Fibroblast of villous mesenchyme (primary cell): ENCODE data around the gene NEK8. TPM values are rescaled to one million over a fixed set of nuclear protein-coding genes. Genes with fewer than 3 reads are reported as not detected.
A peak's percentile ranks its signal among the peaks of the same experiment; 100 is the strongest.

Experiments
- DNase-seq: peaks from one replicate; pipeline ENCODE4 v3.0.0-alpha.2; 2010; ENCODE audit warnings: low read depth
- H3K4me3 ChIP-seq: 2 replicates; pipeline ENCODE4 v1.5.1; 2011; ENCODE audit warnings: low read depth, mild to moderate bottlenecking, low read length
- CTCF ChIP-seq: IDR thresholded peaks from 2 replicates; pipeline ENCODE4 v1.5.1; 2012; ENCODE audit warnings: low read depth, mild to moderate bottlenecking, low read length; ENCODE audit not compliant: insufficient read depth
- total RNA-seq: library from RNA; depleted of rRNA; stranded (reverse); fragments of >200 nt; gene quantifications from 2 replicates; pipeline ENCODE4 v1.2.3, GENCODE V29; 2012

Gene NEK8
- total RNA-seq = 2.2 and 7.4 TPM in 2 replicates

- H3K4me3 ChIP-seq = peak within 1 kb of the TSS; percentile 95
- DNase-seq = peak; percentile 94
- no peak for TF ChIP-seq CTCF
Observed at GRCh38 chr17:28728364-28729200, at the start of gene NEK8. TSS of gene NEK8 (plus strand) at chr17:28728788. CDS start at chr17:28728814, 26 bp downstream.

DNA sequence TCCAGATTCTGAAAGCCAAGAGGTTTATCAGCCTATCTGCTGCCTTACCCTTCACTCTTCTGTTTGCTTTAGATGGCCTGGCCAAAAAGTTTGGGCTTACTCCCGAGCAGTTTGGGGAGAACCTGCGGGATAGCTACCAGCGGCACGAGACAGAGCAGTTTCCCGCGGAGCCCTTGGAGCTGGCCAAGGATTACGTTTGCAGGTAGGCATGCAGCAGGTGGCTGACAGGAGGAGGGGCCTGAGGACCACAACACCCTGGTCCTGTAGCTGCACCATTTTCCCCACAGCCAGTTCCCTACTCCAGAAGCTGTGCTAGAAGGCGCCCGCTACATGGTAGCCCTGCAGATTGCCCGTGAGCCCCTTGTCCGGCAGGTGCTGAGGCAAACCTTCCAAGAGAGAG is 45.9 kb upstream of the NEK8 start:
- no peak for TF ChIP-seq CTCF
- H3K4me3 ChIP-seq = no peak overlapping the region
- no peak for DNase-seq

DNA sequence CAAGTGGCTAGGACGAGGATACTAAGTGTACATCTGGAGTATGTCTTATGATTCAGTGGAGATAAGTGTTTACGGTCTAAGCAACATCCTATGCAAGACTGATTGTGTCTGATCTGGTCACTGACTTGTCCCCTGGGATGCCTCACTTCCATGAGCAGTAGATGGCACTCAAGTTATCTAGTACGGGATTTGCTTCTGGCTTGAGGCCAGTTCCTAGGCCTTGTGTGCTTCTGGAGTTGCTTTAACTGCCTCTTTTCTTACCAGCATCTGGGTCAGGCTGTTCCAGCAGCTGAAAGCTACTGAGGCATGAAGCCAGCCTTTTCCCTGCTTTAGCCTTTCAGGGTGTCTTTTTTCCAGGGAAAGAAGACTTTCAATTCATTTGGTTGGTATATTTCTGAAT is 43.6 kb upstream of the NEK8 start:
- TF ChIP-seq CTCF = no peak
- H3K4me3 ChIP-seq = no peak overlapping the region
- DNase-seq = peak; percentile 72

DNA sequence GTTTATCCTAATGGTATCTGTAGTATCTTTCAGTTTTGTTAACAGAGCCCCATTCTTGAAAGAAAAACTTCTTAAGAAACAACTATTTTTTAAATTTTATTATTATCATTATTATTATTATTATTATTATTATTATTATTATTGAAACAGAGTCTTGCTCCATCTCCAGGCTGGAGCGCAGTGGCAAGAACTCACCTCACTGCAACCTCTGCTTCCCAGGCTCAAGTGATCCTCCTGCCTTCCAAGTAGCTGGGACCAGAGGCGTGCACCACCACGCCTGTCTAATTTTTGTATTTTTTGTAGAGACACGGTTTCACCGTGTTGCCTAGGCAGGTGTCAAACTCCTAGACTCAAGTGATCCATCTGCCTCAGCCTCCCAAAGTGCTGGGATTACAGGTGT is 43.2 kb upstream of the NEK8 start:
- no peak for DNase-seq
- TF ChIP-seq CTCF = no peak
- no peak overlapping the region for H3K4me3 ChIP-seq

- DNase-seq = no peak
- H3K4me3 ChIP-seq = no peak overlapping the region
- no peak for TF ChIP-seq CTCF
Observed at GRCh38 chr17:28686296-28686695, 42.3 kb upstream of the NEK8 start.

GRCh38 chr17:28688481-28688880 is 40.1 kb upstream of the NEK8 start:
- DNase-seq = no peak
- no peak for TF ChIP-seq CTCF
- no peak overlapping the region for H3K4me3 ChIP-seq
